ENCODE measurements around the gene SATB2.

- no peak for TF ChIP-seq CTCF (IDR thresholded peaks at IDR 0.05; ENCODE audit: low read length)
- TF ChIP-seq EZH2 (IDR thresholded peaks at IDR 0.05; ENCODE audit: borderline replicate concordance, low read length): no peak
Measured at GRCh38 chr2:199230091-199230490, 227.6 kb downstream of the SATB2 start.

Measured in OCI-LY1 (cell line).